Testis (tissue), 3 donors: ENCODE data around the gene TAX1BP3. TPM values are rescaled to one million over a fixed set of nuclear protein-coding genes. Genes with fewer than 3 reads are reported as not detected.

Experiments used
- DNase-seq: peaks from one replicate; pipeline ENCODE4 v3.0.0-alpha.2; 2019
- H3K27ac ChIP-seq, 2 donors: fragments of 200-600 bp; sonication (generic); one replicate each; pipeline ENCODE4 v1.5.1; 2019
- H3K27me3 ChIP-seq: fragments of 200-600 bp; sonication (generic); one replicate; pipeline ENCODE4 v1.5.1; 2019
- H3K36me3 ChIP-seq: fragments of 200-600 bp; sonication (generic); one replicate; pipeline ENCODE4 v1.5.1; 2017; ENCODE audit warnings: low read depth; ENCODE audit errors: missing control alignments
- H3K4me1 ChIP-seq: fragments of 200-600 bp; sonication (generic); one replicate; pipeline ENCODE4 v1.5.1; 2019
- H3K4me3 ChIP-seq, 2 donors: fragments of 200-600 bp; sonication (generic); one replicate each; pipeline ENCODE4 v1.5.1; 2017 to 2019
- H3K9me3 ChIP-seq: fragments of 200-600 bp; sonication (generic); one replicate; pipeline ENCODE4 v1.5.1; 2017
- CTCF ChIP-seq, 3 experiments: fragments of 450-650 bp in 2 of 3; fragments of 200-600 bp in 1 of 3; sonication (generic) in 1 of 3; IDR thresholded peaks; one replicate each; pipeline ENCODE4 v1.5.1; 2016 to 2019; ENCODE audit warnings: antibody characterized with exemption in 3 of 3, mild to moderate bottlenecking in 2 of 3, moderate library complexity in 1 of 3
- POLR2A ChIP-seq: fragments of 450-650 bp; IDR thresholded peaks from one replicate; pipeline ENCODE4 v1.6.1; 2017; ENCODE audit warnings: antibody characterized with exemption, mild to moderate bottlenecking, moderate library complexity
- WGBS, 2 donors: methylation state at CpG; one replicate each; pipeline ENCODE4 v1.1.5; 2018; 5-methylcytosine and 5-hydroxymethylcytosine counted together
- intact Hi-C: fragments of 100-400 bp; cut with DNase I; formaldehyde crosslinking; loops from one replicate; pipeline ENCODE4 v1.15.1; 2023; ENCODE audit warnings: low total_unique reads
- polyA plus RNA-seq: library from polyadenylated mRNA; stranded (reverse); fragments of 350-450 nt; fragmentation: Illumina TruSeq; extraction: RNeasy Lipid Tissue Mini Kit (QIAGEN cat#74804); gene quantifications from one replicate; pipeline ENCODE4 v1.2.3, GENCODE V29; 2014; ENCODE audit warnings: low read depth, low replicate concordance; ENCODE audit not compliant: insufficient read depth
- total RNA-seq, 2 donors: library from RNA; depleted of rRNA; stranded (reverse); fragments of >200 nt; gene quantifications; one replicate each; pipeline ENCODE4 v1.2.3, GENCODE V29; 2016

Gene TAX1BP3
- total and polyA plus RNA-seq, 3 donors from 2014 or later = 93.6 to 212 (median 150) TPM

DNA sequence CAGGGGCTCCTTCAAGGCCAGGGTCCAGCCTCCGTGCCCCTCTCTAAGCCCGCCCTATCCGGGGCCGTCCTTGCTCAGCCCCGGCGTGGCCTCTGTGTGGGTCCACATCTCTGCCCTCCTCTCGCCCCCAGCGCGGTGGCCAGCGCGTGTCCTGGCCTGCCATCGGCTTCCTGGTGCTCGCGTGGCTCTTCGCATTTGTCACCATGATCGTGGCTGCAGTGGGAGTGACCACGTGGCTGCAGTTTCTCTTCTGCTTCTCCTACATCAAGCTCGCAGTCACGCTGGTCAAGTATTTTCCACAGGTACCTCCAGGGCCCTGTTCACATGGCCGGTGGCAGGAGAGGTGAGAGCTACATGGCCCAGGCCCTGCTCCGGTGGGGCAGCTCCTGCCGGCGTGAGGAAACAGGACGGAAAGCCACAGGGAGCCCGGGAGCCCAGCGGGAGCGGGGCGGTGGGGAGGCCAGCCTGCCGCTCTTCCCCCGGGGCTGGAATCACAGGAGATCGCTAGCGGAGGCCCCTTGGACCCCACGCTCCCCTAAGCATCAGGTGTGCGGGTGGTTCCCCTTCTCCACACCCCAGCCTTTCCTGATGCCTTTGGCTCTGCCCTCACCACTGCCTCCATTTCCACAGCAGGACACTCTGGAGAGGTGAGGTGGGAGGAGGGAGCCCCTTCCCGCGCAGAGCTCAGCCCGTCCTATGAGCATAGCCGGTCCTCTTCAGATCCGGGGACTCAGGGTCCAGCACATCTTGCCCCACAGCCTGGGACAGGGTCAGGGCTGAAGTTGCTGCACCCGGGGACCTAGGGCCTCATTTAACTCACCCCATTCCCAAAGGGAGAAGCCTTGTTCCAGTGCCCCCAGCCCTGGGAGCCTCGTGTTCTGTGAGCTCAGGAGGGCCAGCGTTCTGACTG lies 10.2 kb downstream of the TAX1BP3 start:
- DNase-seq = no peak
- peak overlapping the region; percentile 56 to 82 for H3K27ac ChIP-seq
- no peaks in the 10 kb centered on the region for H3K9me3 ChIP-seq
- H3K27me3 ChIP-seq = no peaks in the 10 kb centered on the region
- TF ChIP-seq CTCF (IDR thresholded peaks at IDR 0.05) = no peak
- no peak for TF ChIP-seq POLR2A
- H3K36me3 ChIP-seq = no peaks in the 10 kb centered on the region
- intact Hi-C loops = no loop called here
- H3K4me3 ChIP-seq = no peak overlapping the region
- peaks cover 51% of the 10 kb centered on the region for H3K4me1 ChIP-seq
- WGBS, 2 donors = 69 to 87% methylated on average over 20 to 42 of the region's 42 CpGs

- no peak overlapping the region for H3K4me3 ChIP-seq
- no peaks in the 10 kb centered on the region for H3K27me3 ChIP-seq
- H3K9me3 ChIP-seq = no peaks in the 10 kb centered on the region
- H3K36me3 ChIP-seq = no peaks in the 10 kb centered on the region
- TF ChIP-seq CTCF (IDR thresholded peaks at IDR 0.05) = no peak
- no peak for TF ChIP-seq POLR2A
- peak overlapping the region; percentile 56 to 82 for H3K27ac ChIP-seq
- DNase-seq = no peak
- WGBS, 2 donors = 86% methylated on average over 7 of the region's 7 CpGs
- intact Hi-C loops = no loop called here
- peaks cover 47% of the 10 kb centered on the region for H3K4me1 ChIP-seq
These were observed 10.8 kb downstream of the TAX1BP3 start for GRCh38 chr17:3657588-3657869.

GRCh38 chr17:3656755-3657587 lies 11.4 kb downstream of the TAX1BP3 start:
- H3K4me3 ChIP-seq = no peak overlapping the region
- DNase-seq = no peak
- no peaks in the 10 kb centered on the region for H3K27me3 ChIP-seq
- WGBS, 2 donors = 88 to 93% methylated on average over 16 of the region's 16 CpGs
- intact Hi-C loops = no loop called here
- no peaks in the 10 kb centered on the region for H3K36me3 ChIP-seq
- TF ChIP-seq POLR2A = no peak
- no peak for TF ChIP-seq CTCF (IDR thresholded peaks at IDR 0.05)
- H3K9me3 ChIP-seq = no peaks in the 10 kb centered on the region
- peak overlapping the region; percentile 22 to 56 for H3K27ac ChIP-seq
- peaks cover 44% of the 10 kb centered on the region for H3K4me1 ChIP-seq

GRCh38 chr17:3656353-3656752 lies 12.0 kb downstream of the TAX1BP3 start:
- Histone ChIP-seq H3K27me3 (no peaks in the 10 kb centered on the region), H3K4me3 (no peak overlapping the region), H3K36me3 (no peaks in the 10 kb centered on the region), H3K9me3 (no peaks in the 10 kb centered on the region), H3K4me1 (peaks cover 44% of the 10 kb centered on the region), H3K27ac (no peak overlapping the region)
- intact Hi-C loops = no loop called here
- TF ChIP-seq POLR2A (no peak), CTCF (IDR thresholded peaks at IDR 0.05) (no peak)
- 90 to 98% methylated on average over 14 to 15 of the region's 16 CpGs for WGBS, 2 donors
- DNase-seq = no peak
